ENCODE results near the gene PCDH10.

DNA sequence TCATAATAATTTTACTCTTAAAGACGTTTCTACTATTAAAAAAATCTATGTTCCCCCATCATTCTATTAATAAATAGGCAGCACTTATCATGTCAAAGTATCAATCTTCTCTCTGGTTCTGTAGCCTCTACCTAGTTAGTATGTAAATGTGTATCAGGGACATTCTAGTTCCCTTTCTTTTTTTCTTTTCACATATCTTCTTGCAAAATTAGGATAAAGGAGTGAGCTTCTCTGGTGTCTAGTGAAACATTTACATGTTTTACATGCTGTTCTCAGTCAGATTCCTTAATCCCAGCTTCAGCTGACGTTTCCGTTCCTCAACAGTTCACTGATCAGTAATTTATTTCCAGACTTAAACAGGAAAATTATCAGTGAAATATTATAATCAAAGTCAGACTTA, 11.8 kb downstream of the PCDH10 start:
- TF ChIP-seq, protein P1, sequence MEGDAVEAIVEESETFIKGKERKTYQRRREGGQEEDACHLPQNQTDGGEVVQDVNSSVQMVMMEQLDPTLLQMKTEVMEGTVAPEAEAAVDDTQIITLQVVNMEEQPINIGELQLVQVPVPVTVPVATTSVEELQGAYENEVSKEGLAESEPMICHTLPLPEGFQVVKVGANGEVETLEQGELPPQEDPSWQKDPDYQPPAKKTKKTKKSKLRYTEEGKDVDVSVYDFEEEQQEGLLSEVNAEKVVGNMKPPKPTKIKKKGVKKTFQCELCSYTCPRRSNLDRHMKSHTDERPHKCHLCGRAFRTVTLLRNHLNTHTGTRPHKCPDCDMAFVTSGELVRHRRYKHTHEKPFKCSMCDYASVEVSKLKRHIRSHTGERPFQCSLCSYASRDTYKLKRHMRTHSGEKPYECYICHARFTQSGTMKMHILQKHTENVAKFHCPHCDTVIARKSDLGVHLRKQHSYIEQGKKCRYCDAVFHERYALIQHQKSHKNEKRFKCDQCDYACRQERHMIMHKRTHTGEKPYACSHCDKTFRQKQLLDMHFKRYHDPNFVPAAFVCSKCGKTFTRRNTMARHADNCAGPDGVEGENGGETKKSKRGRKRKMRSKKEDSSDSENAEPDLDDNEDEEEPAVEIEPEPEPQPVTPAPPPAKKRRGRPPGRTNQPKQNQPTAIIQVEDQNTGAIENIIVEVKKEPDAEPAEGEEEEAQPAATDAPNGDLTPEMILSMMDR (IDR thresholded peaks at IDR 0.05; ENCODE audit: low read depth, low read length, poor library complexity, severe bottlenecking) = no peak
- TF ChIP-seq EZH2phosphoT487 (IDR thresholded peaks at IDR 0.05; ENCODE audit: borderline replicate concordance, low read length) = no peak
